GM23248 (cell line): ENCODE data around the gene KRT12.

Source experiments
- EZH2 ChIP-seq: fragments of 200-600 bp; sonication (generic); IDR thresholded peaks from 2 replicates; pipeline ENCODE4 v1.6.1; 2018; ENCODE audit warnings: antibody characterized with exemption, mild to moderate bottlenecking; ENCODE audit not compliant: insufficient read depth, poor library complexity, severe bottlenecking
- EZH2phosphoT487 ChIP-seq: fragments of 200-600 bp; sonication (generic); IDR thresholded peaks from 2 replicates; pipeline ENCODE4 v1.6.1; 2018; ENCODE audit warnings: antibody characterized with exemption, moderate library complexity, mild to moderate bottlenecking, low read depth; ENCODE audit not compliant: insufficient read depth

GRCh38 chr17:40813804-40814203 lies 53.2 kb downstream of the KRT12 start:
- TF ChIP-seq EZH2 (no peak), EZH2phosphoT487 (no peak)
